Panc1 (cell line): ENCODE data around the gene DAB1. TPM values are rescaled to one million over a fixed set of nuclear protein-coding genes. Genes with fewer than 3 reads are reported as not detected.

Experiments
- ATAC-seq: fragments of 200-7000 bp; cut with Tn5 transposase; 2 replicates; pipeline ENCODE4 v1.9.1; 2020; ENCODE audit warnings: mild to moderate bottlenecking, moderate library complexity
- BruUV-seq: library from RNA; stranded (reverse); fragments of 400-500 nt; replicated peaks from 2 replicates; lab custom pipeline; 2021; lab: Mats Ljungman, UMichigan
- CTCF ChIA-PET: fragments of 300-600 bp; sonication (Branson Sonifier 250); formaldehyde crosslinking; loops from one replicate; lab custom pipeline; 2022; ENCODE audit warnings: antibody characterized with exemption; lab: Charles Lee
- POLR2A ChIA-PET: fragments of 300-600 bp; sonication (Branson Sonifier 250); formaldehyde crosslinking; loops from one replicate; lab custom pipeline; 2022; ENCODE audit warnings: antibody characterized with exemption; lab: Charles Lee
- DNase-seq: peaks from one replicate; pipeline ENCODE4 v3.0.0-alpha.2; 2010; ENCODE audit warnings: low read depth, low spot score
- H3K27ac ChIP-seq: 2 replicates; pipeline ENCODE4 v1.5.1; 2011; ENCODE audit warnings: mild to moderate bottlenecking, low read length, inconsistent platforms
- H3K27me3 ChIP-seq: fragments of 200-500 bp; sonication (Bioruptor generic); 2 replicates; pipeline ENCODE4 v1.6.0; 2014; ENCODE audit warnings: low read length, inconsistent platforms; ENCODE audit not compliant: control insufficient read depth, insufficient read depth
- H3K36me3 ChIP-seq: fragments of 200-500 bp; sonication (Bioruptor generic); 2 replicates; pipeline ENCODE4 v1.5.1; 2014; ENCODE audit warnings: inconsistent platforms, mild to moderate bottlenecking, low read length, moderate library complexity; ENCODE audit not compliant: control insufficient read depth, insufficient read depth
- H3K4me1 ChIP-seq: 2 replicates; pipeline ENCODE4 v1.5.1; 2011; ENCODE audit warnings: inconsistent platforms, mild to moderate bottlenecking, low read length, moderate library complexity; ENCODE audit not compliant: control insufficient read depth, insufficient read depth
- H3K4me3 ChIP-seq, 2 experiments: 2 replicates each; pipeline ENCODE4 v1.5.1; 2011 to 2012; ENCODE audit warnings: low read depth in 2 of 2, low read length in 2 of 2, mild to moderate bottlenecking in 2 of 2, inconsistent platforms in 1 of 2, moderate library complexity in 1 of 2
- H3K9me3 ChIP-seq: fragments of 200-500 bp; sonication (Bioruptor generic); 2 replicates; pipeline ENCODE4 v1.5.1; 2014; ENCODE audit warnings: low read depth, mild to moderate bottlenecking, inconsistent platforms, low read length, moderate library complexity; ENCODE audit not compliant: control insufficient read depth, insufficient read depth
- CTCF ChIP-seq: fragments of 450-650 bp; IDR thresholded peaks from 2 replicates; pipeline ENCODE4 v1.5.1; 2017; ENCODE audit warnings: mild to moderate bottlenecking
- POLR2AphosphoS5 ChIP-seq: IDR thresholded peaks from 2 replicates; pipeline ENCODE4 v1.6.1; 2012; ENCODE audit warnings: mild to moderate bottlenecking, low read depth, low read length, moderate library complexity
- REST ChIP-seq, 2 experiments: IDR thresholded peaks; 2 replicates each; pipeline ENCODE4 v1.6.1; 2011 to 2012; ENCODE audit warnings: low read depth in 2 of 2, control low read depth in 1 of 2, low read length in 1 of 2, mild to moderate bottlenecking in 1 of 2, moderate library complexity in 1 of 2; ENCODE audit not compliant: insufficient read depth in 1 of 2
- SIN3A ChIP-seq: IDR thresholded peaks from 2 replicates; pipeline ENCODE4 v1.6.1; 2012; ENCODE audit warnings: low read depth, mild to moderate bottlenecking, low read length, moderate library complexity, borderline replicate concordance; ENCODE audit not compliant: insufficient read depth
- TCF7L2 ChIP-seq: IDR thresholded peaks from 2 replicates; pipeline ENCODE4 v1.6.1; 2011; ENCODE audit warnings: mild to moderate bottlenecking, low read depth, low read length, inconsistent platforms
- in situ Hi-C: cut with HindIII; loops from 2 replicates; pipeline ENCODE4 v1.10.0; 2016; ENCODE audit warnings: low sequenced_read_pairs, low pct_unique_long_range_greater_than_20kb
- intact Hi-C: fragments of 100-400 bp; cut with micrococcal nuclease; formaldehyde crosslinking; loops from one replicate; pipeline ENCODE4 v1.10.0; 2022; ENCODE audit not compliant: unreplicated experiment
- total RNA-seq: library from RNA; stranded (reverse); gene quantifications from one replicate; pipeline ENCODE4 v1.2.1, GENCODE V29; 2021; ENCODE audit not compliant: unreplicated experiment

Gene DAB1
- total RNA-seq, 1 experiment from 2014 or later = 0.05 TPM

GRCh38 chr1:57325117-57325516 is 98.7 kb downstream of the DAB1 start:
- H3K27me3 ChIP-seq = no peaks in the 10 kb centered on the region; the same call in none of the 2 replicates
- ChIA-PET POLR2A (no interaction called here), CTCF (no interaction called here)
- H3K36me3 ChIP-seq = no peaks in the 10 kb centered on the region
- intact Hi-C loops (no loop called here), in situ Hi-C loops (no loop called here)
- no TSS peak for BruUV-seq
- H3K27ac ChIP-seq = no peak overlapping the region
- no peaks in the 10 kb centered on the region for H3K9me3 ChIP-seq
- no peak for TF ChIP-seq TCF7L2
- no peak for DNase-seq
- no peak overlapping the region for H3K4me3 ChIP-seq
- H3K4me1 ChIP-seq = no peaks in the 10 kb centered on the region
- no peak for ATAC-seq

GRCh38 chr1:57324388-57324787 is 99.5 kb downstream of the DAB1 start:
- in situ Hi-C loops (no loop called here), intact Hi-C loops (no loop called here)
- ATAC-seq = no peak
- CTCF ChIA-PET = no interaction called here
- Histone ChIP-seq H3K27ac (no peak overlapping the region), H3K36me3 (no peaks in the 10 kb centered on the region), H3K9me3 (no peaks in the 10 kb centered on the region), H3K4me3 (no peak overlapping the region), H3K4me1 (no peaks in the 10 kb centered on the region), H3K27me3 (no peaks in the 10 kb centered on the region; the same call in none of the 2 replicates)
- no TSS peak for BruUV-seq
- POLR2A ChIA-PET = no interaction called here
- DNase-seq = no peak
- TF ChIP-seq REST (IDR thresholded peaks at IDR 0.05; ENCODE audit: insufficient read depth in 1 of 2, low read depth in 2 of 2, low read length in 1 of 2) (no peak), SIN3A (no peak), TCF7L2 (no peak), CTCF (no peak), POLR2AphosphoS5 (no peak)

GRCh38 chr1:57321776-57322175 is 102.1 kb downstream of the DAB1 start:
- intact Hi-C loops (no loop called here), in situ Hi-C loops (no loop called here)
- Histone ChIP-seq H3K27me3 (no peaks in the 10 kb centered on the region; the same call in none of the 2 replicates), H3K4me3 (no peak overlapping the region), H3K36me3 (no peaks in the 10 kb centered on the region), H3K4me1 (no peaks in the 10 kb centered on the region), H3K9me3 (no peaks in the 10 kb centered on the region), H3K27ac (no peak overlapping the region)
- no TSS peak for BruUV-seq
- ATAC-seq (no peak), DNase-seq (no peak)
- POLR2A ChIA-PET = no interaction called here
- TF ChIP-seq POLR2AphosphoS5 = no peak
- no peak for TF ChIP-seq CTCF
- no peak for TF ChIP-seq SIN3A
- TF ChIP-seq REST (IDR thresholded peaks at IDR 0.05; ENCODE audit: insufficient read depth in 1 of 2, low read depth in 2 of 2, low read length in 1 of 2) = no peak
- no peak for TF ChIP-seq TCF7L2
- CTCF ChIA-PET = no interaction called here
